OCI-M2 (cell line): ENCODE results near the gene CDKN2AIP.
"Not testable (repeated sequence)": the region's sequence is repeated elsewhere in the genome, so short reads cannot be mapped to it uniquely, and the experiment has no call there.

Experiments used
- DNase-seq: peaks from one replicate; lab custom pipeline; 2025; ENCODE audit not compliant: unreplicated experiment; lab: John Stamatoyannopoulos, UW

CDKN2AIP gene

DNA sequence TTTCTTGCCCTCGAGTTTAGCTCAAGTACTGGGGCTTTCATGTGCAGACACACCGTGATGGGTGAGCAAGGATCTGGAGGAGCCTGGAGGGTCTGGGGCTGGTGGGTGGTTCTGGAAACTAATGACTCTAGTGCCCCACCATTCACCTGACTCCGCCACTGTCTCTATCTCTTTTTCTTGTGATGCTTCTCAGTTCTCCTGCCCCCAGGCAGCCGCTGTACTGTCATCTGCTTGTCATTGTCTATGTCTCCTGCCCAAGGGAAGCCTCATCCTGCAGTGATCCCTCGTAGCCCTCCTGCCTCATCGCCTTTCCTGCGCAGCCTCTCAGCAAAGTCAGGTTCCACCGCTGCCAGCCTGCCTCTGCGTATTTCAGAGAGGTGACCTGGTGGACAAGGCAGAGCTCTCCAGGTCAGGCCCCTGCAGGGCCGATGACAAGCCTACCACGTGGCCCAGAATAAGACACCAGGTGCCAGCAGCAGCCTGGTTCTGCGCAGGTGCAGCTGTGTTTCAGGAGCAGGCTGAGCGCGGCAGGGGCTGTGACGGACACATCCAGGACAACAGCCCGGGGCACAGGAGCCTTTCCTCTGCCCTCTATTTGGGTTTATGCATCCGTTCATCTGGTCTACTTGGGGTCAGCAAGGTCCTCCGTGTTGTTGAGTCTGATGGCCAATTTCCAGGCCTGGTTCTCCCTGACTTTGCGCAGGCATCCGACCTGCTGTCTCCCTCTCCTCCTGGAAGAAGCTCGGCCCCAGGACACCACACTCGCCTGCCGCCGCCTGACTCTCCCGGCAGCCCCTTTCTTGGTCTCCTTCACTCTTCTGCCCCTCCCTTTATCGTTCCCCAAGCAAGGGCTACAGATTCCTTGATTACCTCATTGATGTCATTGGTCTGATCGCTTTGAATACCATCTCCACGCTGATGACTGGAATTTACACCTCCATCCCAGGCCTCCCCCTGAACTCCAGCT is 30.9 kb upstream of the CDKN2AIP start:
- no peak for DNase-seq

DNA sequence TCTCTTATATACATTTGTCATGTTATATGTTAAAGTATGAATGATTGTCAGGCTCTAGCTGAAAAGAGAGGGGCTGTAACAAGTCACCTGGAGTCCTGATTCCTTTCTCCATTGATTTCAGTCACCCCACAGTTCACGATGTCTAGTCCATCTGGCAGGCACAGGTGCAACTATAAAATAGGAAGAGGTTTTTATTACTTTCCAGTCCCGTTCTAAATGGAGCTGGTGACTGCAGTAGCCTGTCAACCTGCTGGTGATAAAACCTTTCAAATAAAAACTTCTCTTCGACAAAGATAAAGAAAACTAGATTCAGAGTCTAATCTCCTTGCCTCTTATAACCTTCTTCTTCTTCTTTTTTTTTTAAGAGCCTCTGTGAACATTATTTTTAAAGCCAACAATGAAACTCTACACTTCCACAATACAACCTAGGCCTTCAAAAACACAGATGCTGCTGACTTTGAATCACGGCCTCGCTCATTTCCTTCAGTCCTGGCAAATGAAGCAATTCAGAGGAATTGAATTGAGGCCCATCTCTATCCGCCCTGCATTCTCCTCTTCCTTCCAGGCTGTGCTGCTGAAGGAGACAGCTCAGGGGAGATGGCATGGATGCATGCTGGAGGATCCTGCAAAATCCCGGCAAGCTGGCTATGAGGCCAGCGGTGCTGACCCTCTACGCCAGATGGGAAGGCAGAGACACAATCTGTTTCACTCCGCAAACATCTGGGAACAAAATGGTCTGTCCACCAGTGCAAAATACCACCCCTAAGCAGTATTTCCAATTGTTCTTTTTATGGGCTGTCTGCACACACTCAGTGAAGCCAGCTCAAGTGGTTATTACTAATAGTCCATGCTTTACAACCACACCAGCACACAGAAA is 27.3 kb upstream of the CDKN2AIP start:
- DNase-seq, result no peak

DNA sequence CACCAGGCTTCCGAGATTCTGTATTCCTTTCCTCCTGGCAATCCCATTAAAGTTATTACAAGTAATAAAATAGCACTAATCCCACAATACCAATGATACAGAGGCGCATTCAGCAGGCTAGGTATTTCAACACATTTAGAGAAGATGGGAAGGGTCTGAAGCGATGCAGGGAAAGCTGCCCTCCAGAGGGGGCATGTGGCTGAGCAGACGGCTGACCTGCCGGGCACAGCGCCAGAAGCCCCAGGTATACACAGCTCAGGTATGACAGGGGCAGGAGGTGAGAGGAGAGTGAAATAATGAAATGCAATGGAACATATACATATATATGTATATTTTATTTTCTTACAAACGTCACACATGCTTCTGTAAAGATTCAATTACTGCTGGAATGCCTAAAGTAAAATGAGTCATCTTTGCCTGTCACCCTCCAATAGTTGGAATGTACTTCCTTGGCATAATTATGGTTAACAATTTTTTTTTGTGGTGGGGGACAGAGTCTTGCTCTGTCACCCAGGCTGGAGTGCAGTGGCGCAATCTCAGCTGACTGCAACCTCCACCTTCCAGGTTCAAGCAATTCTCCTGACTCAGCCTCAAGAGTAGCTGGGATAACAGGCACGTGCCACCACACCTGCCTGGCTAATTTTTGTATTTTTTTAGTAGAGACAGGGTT is 21.3 kb upstream of the CDKN2AIP start:
- DNase-seq, result no peak

DNA sequence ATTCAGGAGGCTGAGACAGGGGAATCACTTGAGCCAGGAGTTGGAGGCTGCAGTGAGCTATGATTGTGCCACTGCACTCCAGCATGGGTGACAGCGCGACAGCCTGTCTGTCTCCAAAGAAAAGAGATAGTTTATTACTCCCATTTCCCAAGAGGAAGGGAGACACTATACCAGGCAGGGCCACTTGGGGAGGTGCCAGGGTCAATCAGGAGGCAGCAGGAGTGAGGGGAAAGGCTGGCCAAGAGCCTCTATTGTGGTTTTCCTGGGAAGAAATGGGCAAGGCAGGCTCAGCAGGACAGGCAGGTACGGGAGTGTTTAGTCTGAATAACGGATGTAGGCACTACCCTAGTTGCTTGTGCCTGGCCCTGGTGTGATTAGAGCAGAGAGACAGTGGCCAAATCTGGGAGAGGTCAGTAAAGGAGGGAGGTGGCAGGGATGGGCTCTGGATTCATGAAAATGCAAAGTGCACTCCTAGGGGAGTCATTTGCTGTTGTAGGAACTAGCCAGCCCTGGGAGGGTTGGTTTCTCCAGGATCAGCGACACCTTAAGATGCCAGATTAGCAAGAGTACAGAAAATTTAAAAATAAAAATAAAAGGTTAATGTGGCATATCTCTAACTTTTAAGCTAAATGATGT is 20.2 kb upstream of the CDKN2AIP start:
- no peak for DNase-seq

DNA sequence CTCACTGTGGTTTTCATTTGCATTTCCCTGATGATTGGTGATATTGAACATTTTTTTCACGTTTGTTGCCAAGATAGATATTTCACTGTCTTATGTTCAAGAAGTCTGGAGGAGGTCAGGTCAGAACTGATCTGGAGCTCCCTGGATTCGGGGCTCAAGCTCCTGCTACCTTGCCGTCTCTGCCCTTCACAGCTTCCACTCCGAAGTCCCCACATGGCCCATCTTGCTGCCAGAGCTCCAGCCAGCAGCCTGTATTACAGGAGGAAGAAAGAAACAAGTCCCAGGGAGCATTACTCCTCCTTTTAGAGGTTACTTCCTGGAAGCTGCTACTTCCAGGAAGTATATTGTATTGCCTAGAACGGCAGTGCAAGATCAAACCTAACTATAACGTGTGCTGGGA is 17.9 kb upstream of the CDKN2AIP start:
- no peak for DNase-seq

DNA sequence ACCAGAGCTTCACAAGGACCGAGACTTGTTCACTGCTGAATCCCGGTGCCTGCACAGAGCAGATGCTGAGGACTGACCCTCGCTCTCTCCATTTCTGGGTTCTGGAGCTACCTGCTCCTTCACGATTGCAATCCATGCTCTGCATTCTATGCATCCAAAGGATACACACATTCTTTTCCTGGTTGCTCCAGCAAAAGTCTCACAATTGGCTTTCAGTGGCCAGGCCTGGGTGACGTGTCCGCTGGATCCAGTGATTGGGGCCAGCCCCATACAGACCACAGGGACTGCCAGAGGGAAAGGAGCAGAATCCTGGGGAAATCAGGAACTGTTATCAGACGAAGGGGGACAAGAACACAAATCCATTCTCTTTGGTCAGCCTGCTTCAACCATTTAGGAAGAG is 14.9 kb upstream of the CDKN2AIP start:
- no peak for DNase-seq

DNA sequence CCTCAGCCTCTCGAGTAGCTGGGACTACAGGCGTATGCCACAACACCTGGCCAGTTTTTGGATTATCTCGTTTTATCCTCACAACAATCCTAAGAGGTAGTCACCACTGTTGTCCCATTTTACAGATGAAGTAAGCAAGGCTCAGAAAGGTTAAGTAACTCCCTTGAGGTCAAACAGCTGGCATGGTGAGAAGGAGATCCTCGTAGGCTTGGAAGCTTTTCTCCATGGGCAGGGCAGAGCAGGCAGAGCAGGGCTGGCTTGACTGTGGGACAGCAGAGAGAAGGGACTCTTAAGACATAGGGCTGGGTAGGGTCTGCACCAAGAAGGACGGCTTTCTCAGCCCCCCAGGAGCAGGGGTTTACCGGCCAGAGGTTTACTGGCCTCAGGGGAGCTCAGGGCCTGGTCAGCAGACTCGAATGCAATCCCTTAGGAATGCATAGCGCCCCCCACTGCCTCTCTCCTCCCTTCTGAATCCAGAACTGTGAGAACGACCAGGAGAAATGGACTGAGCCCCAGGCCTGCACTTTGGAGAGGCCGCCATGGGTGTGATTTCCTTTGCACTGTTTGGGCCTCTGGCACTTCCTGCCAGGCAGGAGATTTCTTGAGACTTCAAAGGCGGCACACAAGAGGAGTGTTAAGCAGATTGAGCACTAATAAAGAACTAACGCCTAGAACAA is 14.0 kb upstream of the CDKN2AIP start:
- no peak for DNase-seq

DNA sequence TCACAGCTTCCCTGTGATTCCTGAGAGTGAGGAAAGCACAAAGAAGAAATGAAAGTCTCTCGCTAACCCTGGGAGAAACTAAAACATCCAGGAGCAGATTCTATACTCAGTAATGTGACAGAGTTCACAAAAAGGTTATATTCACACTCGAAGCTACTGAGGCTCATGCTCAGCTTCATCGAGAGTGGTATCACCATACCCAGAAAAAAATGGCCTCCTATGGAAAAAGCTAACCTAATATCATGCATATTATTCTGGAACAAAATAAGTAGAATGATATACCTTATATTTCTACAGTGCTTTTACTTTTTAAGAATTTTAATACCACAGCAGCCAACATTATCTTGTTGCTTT is 13.5 kb upstream of the CDKN2AIP start:
- no peak for DNase-seq

DNA sequence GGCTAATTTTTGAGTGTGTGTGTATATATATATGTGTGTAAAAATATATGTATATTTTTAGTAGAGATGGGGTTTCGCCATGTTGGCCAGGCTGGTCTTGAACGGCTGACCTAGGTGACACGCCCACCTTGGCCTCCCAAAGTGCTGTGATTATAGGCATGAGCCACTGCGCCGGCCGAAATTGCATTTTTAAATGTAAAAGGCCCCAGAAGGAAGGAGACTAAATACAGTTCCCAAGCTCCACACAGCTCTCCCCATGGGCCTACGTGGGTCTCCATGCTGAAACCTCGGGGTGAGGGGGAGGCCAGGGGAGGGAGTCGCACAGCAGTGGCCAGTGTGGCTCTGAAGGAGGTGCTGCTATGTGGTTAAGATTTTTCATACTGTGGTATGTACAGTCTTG is 12.8 kb upstream of the CDKN2AIP start:
- no peak for DNase-seq

DNA sequence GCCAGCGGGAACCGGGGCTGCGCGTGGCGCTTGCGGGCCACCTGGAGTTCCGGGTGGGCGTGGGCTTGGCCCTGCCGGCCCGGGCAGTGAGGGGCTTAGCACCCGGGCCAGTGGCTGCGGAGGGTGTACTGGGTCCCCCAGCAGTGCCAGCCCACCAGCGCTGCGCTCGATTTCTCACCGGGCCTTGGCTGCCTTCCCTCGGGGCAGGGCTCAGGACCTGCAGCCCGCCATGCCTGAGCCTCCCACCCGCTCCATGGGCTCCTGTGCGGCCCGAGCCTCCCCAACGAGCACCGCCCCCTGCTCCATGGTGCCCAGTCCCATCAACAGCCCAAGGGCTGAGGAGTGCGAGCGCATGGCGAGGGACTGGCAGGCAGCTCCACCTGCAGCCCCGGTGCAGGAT is 11.3 kb upstream of the CDKN2AIP start:
- not testable (repeated sequence) for DNase-seq

DNA sequence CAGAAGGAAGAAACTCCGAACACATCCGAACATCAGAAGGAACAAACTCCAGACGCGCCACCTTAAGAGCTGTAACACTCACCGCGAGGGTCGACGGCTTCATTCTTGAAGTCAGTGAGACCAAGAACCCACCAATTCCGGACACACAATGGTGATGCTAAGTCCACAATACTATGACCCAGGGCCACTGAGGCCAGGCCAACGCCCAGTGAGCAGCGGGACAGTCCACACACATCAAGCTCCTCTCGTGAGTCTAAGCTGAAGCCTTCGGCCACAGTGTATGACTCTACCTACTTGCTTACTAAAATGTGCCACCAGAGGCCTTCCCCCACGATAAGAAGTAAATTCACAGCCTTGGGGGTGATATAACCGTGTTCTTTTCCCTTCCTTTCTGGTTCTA is 10.2 kb upstream of the CDKN2AIP start:
- no peak for DNase-seq

DNA sequence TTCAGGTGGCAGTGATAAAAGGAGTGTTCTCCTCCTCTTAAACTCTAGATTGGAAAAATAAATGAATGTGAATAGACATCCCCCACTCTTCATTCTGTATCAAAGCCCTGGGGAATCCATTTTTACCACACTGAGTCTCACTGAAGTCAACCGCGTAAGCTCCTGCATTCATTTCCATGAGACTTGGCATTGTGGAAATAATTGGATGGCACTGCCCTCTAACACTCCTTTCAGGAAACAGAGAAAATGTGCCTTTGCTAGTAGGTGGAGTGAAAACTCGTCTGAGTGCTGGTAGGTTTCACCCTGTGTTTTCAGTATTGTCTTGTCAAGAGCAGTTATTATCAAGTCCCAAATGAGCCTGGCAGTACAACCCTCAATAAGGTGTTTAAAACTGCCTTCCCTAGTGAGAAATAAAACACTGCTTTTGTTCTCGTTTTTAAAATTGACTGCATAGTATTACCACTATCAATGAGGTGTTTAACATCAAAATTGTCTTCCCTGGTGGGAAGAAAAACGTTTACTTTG is 9.7 kb upstream of the CDKN2AIP start:
- DNase-seq, result no peak

DNA sequence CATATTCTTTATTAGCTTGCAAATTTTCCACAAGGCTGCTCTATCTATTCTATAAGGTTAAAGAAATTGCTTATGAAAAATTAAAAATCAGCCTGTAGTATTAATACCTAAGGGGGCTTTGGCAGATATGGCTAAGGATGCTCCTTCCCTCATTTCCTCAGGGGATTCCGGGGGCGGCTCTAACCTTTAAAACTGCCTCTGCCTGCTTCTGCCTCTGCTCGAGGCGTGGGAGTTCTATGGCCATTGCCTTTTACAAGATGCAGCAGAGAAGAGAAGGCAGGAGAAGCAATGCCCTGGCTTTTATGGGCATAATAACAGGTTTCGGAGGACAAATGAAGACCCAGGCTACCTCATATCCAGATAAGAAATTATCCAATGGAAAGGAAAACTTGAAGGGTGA is 8.6 kb upstream of the CDKN2AIP start:
- DNase-seq, result no peak

DNA sequence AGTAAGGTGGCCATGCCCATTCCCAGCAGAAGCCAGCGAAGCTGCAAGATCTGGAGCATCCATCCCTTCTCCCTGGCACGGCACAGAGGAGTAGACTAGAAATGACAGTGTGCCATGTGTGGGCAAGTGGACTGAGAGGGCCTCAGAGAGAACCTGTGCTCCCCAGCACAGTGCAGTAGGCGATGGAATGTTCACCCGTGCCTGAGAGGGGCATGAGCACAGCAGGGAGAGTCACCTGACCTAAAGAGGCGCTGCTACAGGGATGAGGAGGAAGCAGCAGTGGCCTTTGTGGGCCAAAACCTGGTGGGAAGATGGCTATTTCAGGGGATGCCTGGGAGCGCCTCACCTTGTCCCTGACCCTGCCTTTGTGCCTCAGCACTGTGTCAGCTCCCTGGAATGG is 8.0 kb upstream of the CDKN2AIP start:
- DNase-seq, result no peak

DNA sequence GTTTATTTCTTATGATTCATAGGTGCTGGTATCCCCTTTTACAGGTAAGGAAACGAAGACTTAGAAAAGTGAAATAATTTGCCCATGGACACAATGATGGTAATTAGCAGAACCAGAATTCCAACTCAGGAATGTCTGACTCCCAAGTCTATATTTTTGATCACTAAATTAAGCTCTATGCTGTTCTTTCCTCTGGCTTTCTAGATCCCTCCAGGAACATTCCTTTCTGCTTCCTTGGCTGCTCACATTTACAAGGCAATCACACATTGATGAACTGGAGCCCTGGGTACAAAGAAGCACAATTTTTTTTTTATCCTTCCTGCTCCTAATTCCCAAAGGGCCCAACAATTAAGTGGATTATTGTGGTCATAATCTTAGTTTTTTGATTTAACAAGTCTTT is 7.0 kb upstream of the CDKN2AIP start:
- no peak for DNase-seq

DNA sequence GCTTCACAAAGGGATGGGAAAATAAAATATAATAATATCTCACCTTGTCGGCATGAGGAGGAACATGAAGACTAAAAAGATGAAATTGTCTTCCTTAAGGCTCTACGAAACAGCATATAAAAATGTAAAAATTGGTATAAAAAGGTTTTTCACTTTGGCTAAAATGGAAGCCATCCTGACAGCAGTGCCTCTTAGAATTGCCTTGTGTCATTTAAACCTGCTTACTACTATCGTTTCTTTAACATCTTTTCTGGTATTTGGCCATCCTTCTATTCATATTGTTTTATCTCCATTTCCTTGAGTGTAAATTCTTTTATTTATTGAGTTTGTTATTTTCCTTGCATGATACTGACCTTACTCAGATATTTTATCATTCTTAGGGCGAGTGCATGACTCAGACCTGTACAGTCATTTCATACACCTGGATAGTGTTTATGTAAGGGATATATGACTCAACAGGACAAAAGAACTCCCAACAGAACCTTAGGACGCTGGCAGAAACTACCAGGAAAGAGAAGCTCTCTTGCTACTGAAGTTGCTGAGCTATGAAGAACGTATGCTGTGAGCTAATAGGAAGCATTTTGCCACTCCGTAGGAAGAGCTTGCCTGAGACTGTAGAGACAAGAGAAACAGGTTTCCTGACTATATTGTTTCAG is 5.8 kb upstream of the CDKN2AIP start:
- DNase-seq, result no peak

DNA sequence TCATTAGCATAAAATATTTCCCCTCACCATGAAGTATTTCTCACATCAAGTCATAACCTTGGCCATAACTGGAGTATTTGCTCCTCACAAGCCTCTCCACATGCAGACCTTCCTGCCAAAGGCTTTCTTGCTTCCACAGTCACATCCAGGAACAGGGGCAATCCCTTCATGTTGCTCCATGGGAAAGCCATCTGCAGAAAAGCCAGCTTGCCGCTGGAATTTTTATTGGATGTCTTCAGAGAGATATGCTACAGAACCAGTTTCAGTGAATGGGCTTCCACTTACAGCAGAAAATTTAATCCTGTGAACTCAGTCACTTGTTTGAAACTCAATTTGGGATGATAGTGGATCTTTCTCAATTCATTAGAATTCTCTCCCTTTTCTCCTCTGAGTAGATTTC is 3.2 kb upstream of the CDKN2AIP start:
- no peak for DNase-seq

DNA sequence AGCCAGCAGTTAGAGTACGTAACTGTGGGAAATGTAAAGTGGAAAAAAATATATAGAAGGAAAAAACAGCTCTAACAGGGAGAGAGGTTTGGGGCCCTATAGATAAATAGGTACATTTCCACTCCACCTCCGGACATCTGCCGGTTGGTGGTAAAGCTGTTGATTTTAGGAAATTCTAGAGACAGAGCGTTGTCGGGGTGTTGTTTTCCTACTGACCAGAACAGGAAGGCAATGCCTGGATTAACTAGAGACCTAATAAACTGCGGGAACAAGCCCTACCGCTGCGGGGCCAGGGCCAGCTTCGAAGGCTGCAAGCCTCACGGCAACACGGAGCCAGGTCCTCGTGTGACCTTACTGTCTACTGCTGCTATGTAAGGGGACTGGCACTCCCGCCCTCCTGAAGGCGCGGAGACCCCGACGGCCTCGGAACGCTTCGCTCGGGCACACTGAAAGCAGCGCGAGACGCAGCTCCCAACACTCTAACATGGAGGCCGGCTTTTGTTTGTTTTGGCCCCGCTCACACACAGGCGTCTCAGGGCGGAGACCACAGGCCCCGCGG is 702 bp upstream of the CDKN2AIP start:
- peak; percentile 13 for DNase-seq

DNA sequence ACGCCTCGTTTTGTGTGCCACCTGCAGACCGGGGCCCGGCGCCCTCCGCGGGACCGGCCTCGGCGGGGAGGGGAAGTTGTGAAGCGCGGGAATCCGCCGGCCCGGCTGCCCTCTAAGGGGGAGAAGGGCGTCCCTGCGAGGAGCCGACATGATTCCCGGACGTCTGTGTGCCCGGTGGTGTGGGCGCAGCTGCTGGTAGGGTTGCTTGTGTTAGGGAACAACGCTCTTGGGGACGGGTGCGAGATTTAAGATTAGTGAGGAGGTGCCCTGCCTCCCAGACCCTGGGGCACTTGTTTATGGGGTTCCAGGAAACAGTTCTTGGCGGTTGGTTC is 627 bp downstream of the CDKN2AIP start:
- DNase-seq, result no peak

DNA sequence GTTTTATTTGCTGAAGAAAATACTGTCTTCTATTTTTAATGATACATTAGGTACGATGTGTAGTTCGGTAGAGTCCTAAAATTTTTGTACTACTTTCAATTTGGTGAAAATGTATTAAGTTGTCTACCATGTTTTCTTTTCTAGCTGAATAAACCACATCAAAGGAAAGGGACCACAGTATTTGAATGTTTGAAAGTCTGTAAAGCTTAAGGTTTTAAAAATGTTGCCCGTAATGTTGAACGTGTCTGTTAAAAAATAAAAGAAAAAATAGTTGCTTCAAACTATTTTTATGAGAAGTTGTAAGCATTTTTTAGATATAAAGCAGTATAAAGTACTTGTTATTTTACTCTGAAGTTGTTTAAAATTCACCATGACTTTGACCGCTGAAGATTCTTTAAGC is 3.2 kb downstream of the CDKN2AIP start:
- no peak for DNase-seq
